Measurements from ENCODE around the gene FHL2.
"Not testable (repeated sequence)": the region's sequence is repeated elsewhere in the genome, so short reads cannot be mapped to it uniquely, and the experiment has no call there.

Gene FHL2

DNA sequence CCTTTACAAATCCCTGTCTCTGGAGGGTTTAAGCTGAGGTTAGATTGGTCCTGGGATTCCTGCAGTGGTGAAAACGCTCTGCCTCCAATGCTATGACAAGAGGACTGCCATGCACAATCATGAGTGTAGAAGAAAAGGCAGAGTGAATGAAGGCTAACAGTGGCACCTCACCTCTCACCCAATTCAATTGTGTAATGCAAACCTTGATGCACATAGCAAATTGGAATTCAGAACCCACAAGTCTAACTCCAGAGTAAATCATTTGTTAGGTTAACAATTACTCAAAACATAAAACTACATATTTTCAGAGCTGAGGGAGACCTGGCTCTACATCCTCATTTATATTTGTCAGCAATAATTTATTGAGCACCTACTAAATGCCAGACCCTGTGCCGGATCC lies 71.2 kb downstream of the FHL2 start:
- ATAC-seq: no peak

GRCh38 chr2:105327271-105327670 lies 71.6 kb downstream of the FHL2 start:
- not testable (repeated sequence) for ATAC-seq

More for the DNA sequence above, 71.2 kb downstream of the FHL2 start:
- no peak for TF ChIP-seq ZNF565 (CRISPR knock-in tag; conservative IDR thresholded peaks at IDR 0.05; ENCODE audit: low read depth)
- TF ChIP-seq TCF4 (CRISPR knock-in tag; IDR thresholded peaks at IDR 0.05; ENCODE audit: borderline replicate concordance): no peak
- no peak for TF ChIP-seq CSRNP3 (CRISPR knock-in tag; IDR thresholded peaks at IDR 0.05)
- TF ChIP-seq POU6F1 (CRISPR knock-in tag; IDR thresholded peaks at IDR 0.05; ENCODE audit: borderline replicate concordance, low read depth): no peak
- TF ChIP-seq ARNTL (CRISPR knock-in tag; IDR thresholded peaks at IDR 0.05; ENCODE audit: borderline replicate concordance, low read depth): no peak
- TF ChIP-seq RARB (CRISPR knock-in tag; IDR thresholded peaks at IDR 0.05): no peak
- TF ChIP-seq OSR1 (CRISPR knock-in tag; IDR thresholded peaks at IDR 0.05): no peak
- TF ChIP-seq TOX (CRISPR knock-in tag; IDR thresholded peaks at IDR 0.05; ENCODE audit: borderline replicate concordance): no peak
- TF ChIP-seq GLIS3 (CRISPR knock-in tag; IDR thresholded peaks at IDR 0.05): no peak
- no peak for TF ChIP-seq ESRRG (CRISPR knock-in tag; IDR thresholded peaks at IDR 0.05)
- no peak for TF ChIP-seq ZNF8 (CRISPR knock-in tag; IDR thresholded peaks at IDR 0.05)
- no peak for TF ChIP-seq ZFP3 (CRISPR knock-in tag; IDR thresholded peaks at IDR 0.05)
- no peak for TF ChIP-seq PATZ1 (CRISPR knock-in tag; IDR thresholded peaks at IDR 0.05; ENCODE audit: borderline replicate concordance)
- TF ChIP-seq ZFP30 (CRISPR knock-in tag; IDR thresholded peaks at IDR 0.05): no peak
- TF ChIP-seq ZC3H10 (CRISPR knock-in tag; IDR thresholded peaks at IDR 0.05): no peak
- TF ChIP-seq ISL1 (CRISPR knock-in tag; IDR thresholded peaks at IDR 0.05): no peak
- TF ChIP-seq PPARA (CRISPR knock-in tag; IDR thresholded peaks at IDR 0.05; ENCODE audit: borderline replicate concordance): no peak
- TF ChIP-seq ZNF70 (CRISPR knock-in tag; IDR thresholded peaks at IDR 0.05): no peak

- TF ChIP-seq CREB5 (CRISPR knock-in tag; IDR thresholded peaks at IDR 0.05; ENCODE audit: low read depth) (no peak), ZC3H10 (CRISPR knock-in tag; IDR thresholded peaks at IDR 0.05) (no peak)
- no peak for ATAC-seq
These were observed 73.4 kb downstream of the FHL2 start for GRCh38 chr2:105325389-105325963.

DNA sequence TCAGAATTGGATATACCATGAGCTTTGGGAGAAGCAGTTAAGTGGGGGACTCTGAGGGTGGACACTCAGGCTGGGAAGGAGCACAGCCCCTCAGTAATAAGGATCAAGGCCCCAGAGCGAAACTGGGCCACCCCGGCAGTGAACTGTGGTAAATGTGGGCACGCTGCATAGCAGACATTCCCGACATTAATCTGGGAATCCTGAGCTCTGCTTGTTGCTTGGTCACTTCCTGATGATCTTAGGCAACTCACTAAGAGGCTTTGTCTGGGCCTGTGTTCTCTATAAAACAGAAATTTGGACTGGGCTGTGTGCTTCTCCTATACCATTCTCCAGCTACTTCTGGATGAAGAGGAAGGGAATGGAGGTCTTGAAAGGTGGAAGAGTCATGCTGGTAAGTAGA lies 74.1 kb downstream of the FHL2 start:
- TF ChIP-seq GLIS3 (CRISPR knock-in tag; IDR thresholded peaks at IDR 0.05) (no peak), CSRNP3 (CRISPR knock-in tag; IDR thresholded peaks at IDR 0.05) (no peak), CREB5 (CRISPR knock-in tag; IDR thresholded peaks at IDR 0.05; ENCODE audit: low read depth) (no peak), CSDC2 (CRISPR knock-in tag; IDR thresholded peaks at IDR 0.05) (no peak), OSR1 (CRISPR knock-in tag; IDR thresholded peaks at IDR 0.05) (no peak), POU6F1 (CRISPR knock-in tag; IDR thresholded peaks at IDR 0.05; ENCODE audit: borderline replicate concordance, low read depth) (no peak), ZFP3 (CRISPR knock-in tag; IDR thresholded peaks at IDR 0.05) (no peak), BACH2 (CRISPR knock-in tag; IDR thresholded peaks at IDR 0.05; ENCODE audit: borderline replicate concordance) (no peak), ZNF565 (CRISPR knock-in tag; conservative IDR thresholded peaks at IDR 0.05; ENCODE audit: low read depth) (no peak)
- ATAC-seq: no peak; the same call in 2 of the 3 replicates
